ENCODE results near the gene NKG7. TPM values are rescaled to one million over a fixed set of nuclear protein-coding genes. Genes with fewer than 3 reads are reported as not detected.

Gene NKG7
- total RNA-seq, 1 donor from 2014 or later = 2.1 TPM

- Mint-ChIP-seq H3K27ac (no peak overlapping the region), H3K4me3 (no peak overlapping the region), H3K4me1 (peaks cover 19% of the 10 kb centered on the region), H3K27me3 (no peaks in the 10 kb centered on the region), H3K36me3 (ENCODE audit: low read depth) (peaks cover 2% of the 10 kb centered on the region), H3K9me3 (no peaks in the 10 kb centered on the region)
- no peak for DNase-seq
- TF ChIP-seq CTCF (IDR thresholded peaks at IDR 0.05) = no peak
- no peak for ATAC-seq (ENCODE audit: low read depth)
- POLR2A ChIA-PET = interaction anchor here (0.6 kb wide), 1 partner anchor 58 kb away, joined by 4 read pairs; the partner anchor contains the start of gene SIGLEC10
- intact Hi-C loops (cut with micrococcal nuclease) = no loop called here
- CTCF ChIA-PET = interaction anchor here (0.9 kb wide), 2 partner anchors 20 to 79 kb away, joined by 4 read pairs; no protein-coding TSS in a partner anchor
Observed at GRCh38 chr19:51359294-51359693, 13.2 kb downstream of the NKG7 start.

GRCh38 chr19:51357952-51358351, 14.5 kb downstream of the NKG7 start:
- Mint-ChIP-seq H3K4me1 (peaks cover 9% of the 10 kb centered on the region), H3K27me3 (no peaks in the 10 kb centered on the region), H3K4me3 (no peak overlapping the region), H3K36me3 (ENCODE audit: low read depth) (peaks cover 4% of the 10 kb centered on the region), H3K9me3 (no peaks in the 10 kb centered on the region), H3K27ac (no peak overlapping the region)
- TF ChIP-seq CTCF (IDR thresholded peaks at IDR 0.05) = no peak
- ChIA-PET CTCF (no interaction called here), POLR2A (interaction anchor here (0.7 to 1.5 kb wide), 2 partner anchors 9 to 13 kb away, joined by 3 to 12 read pairs; no protein-coding TSS in a partner anchor)
- ATAC-seq (ENCODE audit: low read depth) = no peak
- DNase-seq = no peak
- intact Hi-C loops (cut with micrococcal nuclease) = no loop called here

GRCh38 chr19:51356159-51356801, 16.2 kb downstream of the NKG7 start:
- intact Hi-C loops (cut with micrococcal nuclease) = no loop called here
- no peaks in the 10 kb centered on the region for H3K9me3 Mint-ChIP-seq
- no peaks in the 10 kb centered on the region for H3K27me3 Mint-ChIP-seq
- CTCF ChIA-PET = no interaction called here
- peaks cover 17% of the 10 kb centered on the region for H3K36me3 Mint-ChIP-seq (ENCODE audit: low read depth)
- ATAC-seq (ENCODE audit: low read depth) = no peak
- H3K4me1 Mint-ChIP-seq = peaks cover 3% of the 10 kb centered on the region
- no peak overlapping the region for H3K4me3 Mint-ChIP-seq
- H3K27ac Mint-ChIP-seq = no peak overlapping the region
- POLR2A ChIA-PET = no interaction called here
- no peak for DNase-seq
- TF ChIP-seq CTCF (IDR thresholded peaks at IDR 0.05) = no peak

- no peak for DNase-seq
- H3K9me3 Mint-ChIP-seq = no peaks in the 10 kb centered on the region
- TF ChIP-seq CTCF (IDR thresholded peaks at IDR 0.05) = no peak
- ATAC-seq (ENCODE audit: low read depth) = no peak
- intact Hi-C loops (cut with micrococcal nuclease) = no loop called here
- H3K4me3 Mint-ChIP-seq = no peak overlapping the region
- peaks cover 1% of the 10 kb centered on the region for H3K4me1 Mint-ChIP-seq
- POLR2A ChIA-PET = no interaction called here
- H3K27ac Mint-ChIP-seq = no peak overlapping the region
- CTCF ChIA-PET = no interaction called here
- no peaks in the 10 kb centered on the region for H3K27me3 Mint-ChIP-seq
- peaks cover 31% of the 10 kb centered on the region for H3K36me3 Mint-ChIP-seq (ENCODE audit: low read depth)
Observed at GRCh38 chr19:51354742-51355148, 17.7 kb downstream of the NKG7 start.

- POLR2A ChIA-PET = no interaction called here
- ATAC-seq (ENCODE audit: low read depth) (no peak), DNase-seq (no peak)
- peaks cover 1% of the 10 kb centered on the region for H3K4me1 Mint-ChIP-seq
- H3K4me3 Mint-ChIP-seq = no peak overlapping the region
- CTCF ChIA-PET = no interaction called here
- H3K36me3 Mint-ChIP-seq (ENCODE audit: low read depth) = peaks cover 33% of the 10 kb centered on the region
- no peaks in the 10 kb centered on the region for H3K27me3 Mint-ChIP-seq
- no peak overlapping the region for H3K27ac Mint-ChIP-seq
- TF ChIP-seq CTCF (IDR thresholded peaks at IDR 0.05) = no peak
- intact Hi-C loops (cut with micrococcal nuclease) = no loop called here
- no peaks in the 10 kb centered on the region for H3K9me3 Mint-ChIP-seq
Observed at GRCh38 chr19:51354103-51354741, 18.2 kb downstream of the NKG7 start.
